Measurements from ENCODE around the gene ERN1.

Gene ERN1

GRCh38 chr17:64097196-64097936 is 32.6 kb downstream of the ERN1 start:
- no peak for TF ChIP-seq EZH2phosphoT487 (IDR thresholded peaks at IDR 0.05; ENCODE audit: borderline replicate concordance)
- TF ChIP-seq CTCF (conservative IDR thresholded peaks at IDR 0.05; ENCODE audit: low read length), result no peak
- Histone ChIP-seq H3K9ac (ENCODE audit: low read depth, low read length, poor library complexity, severe bottlenecking) (peak overlapping the region; percentile 43), H3K9me2 (replicated peaks; ENCODE audit: low read depth, low read length) (no peaks in the 10 kb centered on the region), H3F3A (ENCODE audit: low read depth) (peaks cover 8% of the 10 kb centered on the region; the same call in 1 of the 2 replicates), H3K79me2 (ENCODE audit: insufficient read depth, low read length) (0 out of 2 replicates have a peak, but pooled peaks cover 3% of the 10 kb centered on the region), H3K9me3 (ENCODE audit: insufficient read depth, low read depth, low read length) (no peaks in the 10 kb centered on the region), H3K4me2 (ENCODE audit: low read depth, low read length, poor library complexity, severe bottlenecking) (peak overlapping the region; percentile 57), H3K36me3 (ENCODE audit: insufficient read depth, low read length) (no peaks in the 10 kb centered on the region), H4K20me1 (ENCODE audit: insufficient read depth, low read length, poor library complexity, severe bottlenecking) (no peaks in the 10 kb centered on the region), H3K4me3 (ENCODE audit: low read length, poor library complexity, severe bottlenecking) (peak overlapping the region; percentile 43), H3K27me3 (ENCODE audit: insufficient read depth, low read length, poor library complexity, severe bottlenecking) (no peaks in the 10 kb centered on the region), H2AFZ (ENCODE audit: low read length) (peak overlapping the region; percentile 82), H3K4me1 (ENCODE audit: insufficient read depth, low read length, poor library complexity, severe bottlenecking) (peaks cover 47% of the 10 kb centered on the region)

- H4K20me1 ChIP-seq (ENCODE audit: insufficient read depth, low read length, poor library complexity, severe bottlenecking), result no peaks in the 10 kb centered on the region
- no peak overlapping the region for H3K4me2 ChIP-seq (ENCODE audit: low read depth, low read length, poor library complexity, severe bottlenecking)
- H3K9ac ChIP-seq (ENCODE audit: low read depth, low read length, poor library complexity, severe bottlenecking), result no peak overlapping the region
Observed at GRCh38 chr17:64096037-64096436, 33.9 kb downstream of the ERN1 start.

GRCh38 chr17:64095144-64095882 is 34.6 kb downstream of the ERN1 start:
- Histone ChIP-seq H3K9ac (ENCODE audit: low read depth, low read length, poor library complexity, severe bottlenecking) (no peak overlapping the region), H3K79me2 (ENCODE audit: insufficient read depth, low read length) (no peaks in the 10 kb centered on the region), H3K9me3 (ENCODE audit: insufficient read depth, low read depth, low read length) (no peaks in the 10 kb centered on the region), H3F3A (ENCODE audit: low read depth) (peaks cover 8% of the 10 kb centered on the region; the same call in 1 of the 2 replicates), H3K9me2 (replicated peaks; ENCODE audit: low read depth, low read length) (no peaks in the 10 kb centered on the region), H3K36me3 (ENCODE audit: insufficient read depth, low read length) (no peaks in the 10 kb centered on the region), H3K27me3 (ENCODE audit: insufficient read depth, low read length, poor library complexity, severe bottlenecking) (no peaks in the 10 kb centered on the region), H3K4me3 (ENCODE audit: low read length, poor library complexity, severe bottlenecking) (no peak overlapping the region), H3K4me1 (ENCODE audit: insufficient read depth, low read length, poor library complexity, severe bottlenecking) (peaks cover 47% of the 10 kb centered on the region), H3K4me2 (ENCODE audit: low read depth, low read length, poor library complexity, severe bottlenecking) (no peak overlapping the region), H2AFZ (ENCODE audit: low read length) (no peak overlapping the region), H4K20me1 (ENCODE audit: insufficient read depth, low read length, poor library complexity, severe bottlenecking) (no peaks in the 10 kb centered on the region)
- TF ChIP-seq CTCF (conservative IDR thresholded peaks at IDR 0.05; ENCODE audit: low read length) (no peak), EZH2phosphoT487 (IDR thresholded peaks at IDR 0.05; ENCODE audit: borderline replicate concordance) (no peak)

More at GRCh38 chr17:64096037-64096436, 33.9 kb downstream of the ERN1 start:
- Histone ChIP-seq H2AFZ (ENCODE audit: low read length) (no peak overlapping the region), H3F3A (ENCODE audit: low read depth) (peaks cover 8% of the 10 kb centered on the region; the same call in 1 of the 2 replicates), H3K4me1 (ENCODE audit: insufficient read depth, low read length, poor library complexity, severe bottlenecking) (peaks cover 47% of the 10 kb centered on the region), H3K9me3 (ENCODE audit: insufficient read depth, low read depth, low read length) (no peaks in the 10 kb centered on the region), H3K9me2 (replicated peaks; ENCODE audit: low read depth, low read length) (no peaks in the 10 kb centered on the region), H3K36me3 (ENCODE audit: insufficient read depth, low read length) (no peaks in the 10 kb centered on the region), H3K79me2 (ENCODE audit: insufficient read depth, low read length) (no peaks in the 10 kb centered on the region), H3K4me3 (ENCODE audit: low read length, poor library complexity, severe bottlenecking) (no peak overlapping the region), H3K27me3 (ENCODE audit: insufficient read depth, low read length, poor library complexity, severe bottlenecking) (no peaks in the 10 kb centered on the region)
- no peak for TF ChIP-seq CTCF (conservative IDR thresholded peaks at IDR 0.05; ENCODE audit: low read length)
- no peak for TF ChIP-seq EZH2phosphoT487 (IDR thresholded peaks at IDR 0.05; ENCODE audit: borderline replicate concordance)
